Hematopoietic multipotent progenitor cell treated with erythropoietin and hydrocortisone succinate and interleukin-3 and kit ligand, for 4 days (in vitro differentiated cells): Measurements from ENCODE around the gene CLCN7.
"Not testable (repeated sequence)": the region's sequence is repeated elsewhere in the genome, so short reads cannot be mapped to it uniquely, and the experiment has no call there.

Source experiments
- DNase-seq: peaks from one replicate; pipeline ENCODE4 v3.0.0-alpha.2; 2015

Gene CLCN7

DNA sequence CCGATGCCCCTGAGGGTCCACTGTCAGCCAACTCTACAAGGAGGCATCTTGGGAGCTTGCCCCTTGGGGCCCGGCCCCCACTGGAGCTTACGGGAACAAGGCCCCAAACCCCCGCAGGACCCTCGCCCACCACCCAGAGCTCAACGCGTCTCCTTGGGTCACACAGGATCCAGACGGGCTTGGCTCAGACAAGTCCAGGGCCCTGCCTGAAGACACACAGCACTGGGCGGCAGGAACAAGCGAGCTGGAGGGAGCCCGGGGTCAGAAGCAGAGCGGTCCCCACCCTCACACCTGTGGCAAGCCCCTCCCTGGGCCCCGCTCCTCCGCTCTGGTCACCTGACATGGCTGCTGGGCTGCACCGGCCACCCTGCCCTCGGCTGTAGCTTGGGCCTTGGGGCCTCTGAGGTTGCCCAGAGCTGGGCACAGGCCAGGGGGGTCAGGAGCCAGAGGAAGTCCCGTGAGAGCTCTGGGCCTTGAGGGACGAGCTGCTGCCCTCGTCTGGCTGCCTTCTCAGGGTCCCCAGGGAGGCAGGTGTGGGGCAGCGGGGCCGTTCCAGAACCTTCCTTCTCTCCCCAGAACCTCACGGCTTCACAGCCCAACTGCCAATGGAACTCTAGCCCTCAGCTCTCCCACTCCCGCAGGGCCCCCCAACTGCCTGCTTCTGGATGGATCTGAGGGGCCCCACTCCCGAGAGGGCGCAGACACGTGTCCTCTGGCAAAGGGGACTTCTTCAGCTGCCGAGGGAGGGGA, 30.7 kb downstream of the CLCN7 start, which contains the start of gene CCDC154:
TSS of gene CCDC154 (minus strand) at position 577 of the 750 bp plus-strand sequence. CDS start at position 343, 234 bp downstream.
- no peak for DNase-seq

DNA sequence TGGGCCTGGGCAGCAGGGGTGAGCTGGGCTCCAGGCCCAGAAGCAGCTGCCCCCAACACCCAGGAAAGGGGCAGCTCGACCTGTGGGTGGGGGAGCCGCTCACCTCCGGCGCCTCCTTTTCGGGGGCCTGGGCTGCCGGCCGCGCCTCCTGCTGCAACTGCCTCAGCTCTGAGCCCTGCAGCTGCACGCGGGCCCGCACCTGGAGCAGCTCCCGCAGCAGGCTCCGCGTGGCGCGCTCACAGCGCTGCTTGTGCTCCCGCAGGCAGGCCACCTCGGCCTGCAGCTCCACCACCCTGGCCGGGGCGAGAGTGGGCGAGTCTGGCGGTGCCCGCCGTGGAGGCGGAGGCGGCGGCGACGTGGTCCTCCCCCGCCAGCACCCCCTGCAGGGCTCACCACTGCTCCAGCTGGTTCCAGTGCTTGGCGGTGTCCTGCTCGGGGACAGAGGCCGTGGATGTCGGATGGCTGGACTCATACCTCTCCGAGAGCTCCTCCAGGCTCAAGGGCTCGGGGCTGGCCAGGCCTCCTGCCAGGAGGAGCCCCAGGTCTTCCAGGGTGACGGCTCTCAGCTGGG, 31.3 kb downstream of the CLCN7 start:
- no peak for DNase-seq

GRCh38 chr16:1442697-1443096, 32.1 kb downstream of the CLCN7 start:
- DNase-seq, result no peak

DNA sequence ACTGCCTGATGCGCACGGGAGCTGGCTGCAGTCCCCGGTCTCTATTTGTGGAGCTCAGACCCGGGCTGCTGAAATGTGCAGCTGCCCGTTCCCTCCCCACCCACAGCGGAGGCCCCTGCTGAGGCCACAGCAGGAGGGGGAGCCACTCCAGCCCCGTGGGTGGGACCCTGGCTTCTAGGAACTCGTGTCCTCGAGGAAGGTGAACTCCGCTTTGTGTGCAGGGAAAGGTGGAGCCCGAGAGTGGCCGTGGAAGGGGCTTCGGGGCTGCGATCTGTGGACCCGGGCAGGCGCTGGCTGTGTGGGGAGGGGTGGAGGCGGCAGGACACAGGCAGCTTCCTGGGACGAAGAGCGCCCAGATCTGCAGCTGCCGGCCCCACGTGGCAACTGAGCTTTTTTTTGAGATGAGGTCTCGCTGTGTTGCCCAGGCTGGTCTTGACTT, 33.4 kb downstream of the CLCN7 start:
- no peak for DNase-seq

GRCh38 chr16:1439699-1440074, 35.1 kb downstream of the CLCN7 start:
- not testable (repeated sequence) for DNase-seq

DNA sequence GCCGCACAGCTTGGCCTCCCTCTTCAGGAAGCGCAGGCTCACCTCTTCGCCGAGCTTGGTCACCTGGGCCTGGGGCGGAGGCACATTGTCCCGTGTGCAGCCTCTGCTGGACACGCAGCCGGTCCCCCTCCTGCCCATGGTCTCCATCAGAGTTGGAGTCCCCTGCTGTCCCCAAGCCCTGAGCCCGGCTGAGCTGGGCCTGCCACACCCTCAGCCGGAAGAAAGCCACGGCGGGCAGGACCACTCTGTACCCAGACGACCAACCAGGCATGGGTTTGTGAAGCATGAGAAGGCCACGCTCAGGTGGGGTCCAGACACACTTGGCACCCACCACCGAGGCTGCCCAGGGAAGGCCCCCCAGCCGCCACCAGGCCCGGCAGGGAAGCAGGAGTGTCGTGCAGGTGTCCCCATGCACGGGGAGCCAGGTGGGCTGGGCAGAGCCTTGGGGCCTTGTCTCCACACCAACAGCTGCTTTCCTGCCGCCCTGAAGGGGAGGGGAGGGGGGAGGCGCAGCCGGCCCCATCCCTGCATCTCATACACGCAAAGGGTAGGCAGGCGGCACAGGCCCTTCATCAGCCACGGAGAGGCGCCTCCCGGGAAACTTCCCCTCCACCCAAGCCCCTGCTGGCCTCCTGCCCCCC, 35.6 kb downstream of the CLCN7 start:
- no peak for DNase-seq

- no peak for DNase-seq
These were observed 36.4 kb downstream of the CLCN7 start for GRCh38 chr16:1438229-1439057.

- DNase-seq, result no peak
These were observed 37.2 kb downstream of the CLCN7 start for GRCh38 chr16:1437606-1438005.

DNA sequence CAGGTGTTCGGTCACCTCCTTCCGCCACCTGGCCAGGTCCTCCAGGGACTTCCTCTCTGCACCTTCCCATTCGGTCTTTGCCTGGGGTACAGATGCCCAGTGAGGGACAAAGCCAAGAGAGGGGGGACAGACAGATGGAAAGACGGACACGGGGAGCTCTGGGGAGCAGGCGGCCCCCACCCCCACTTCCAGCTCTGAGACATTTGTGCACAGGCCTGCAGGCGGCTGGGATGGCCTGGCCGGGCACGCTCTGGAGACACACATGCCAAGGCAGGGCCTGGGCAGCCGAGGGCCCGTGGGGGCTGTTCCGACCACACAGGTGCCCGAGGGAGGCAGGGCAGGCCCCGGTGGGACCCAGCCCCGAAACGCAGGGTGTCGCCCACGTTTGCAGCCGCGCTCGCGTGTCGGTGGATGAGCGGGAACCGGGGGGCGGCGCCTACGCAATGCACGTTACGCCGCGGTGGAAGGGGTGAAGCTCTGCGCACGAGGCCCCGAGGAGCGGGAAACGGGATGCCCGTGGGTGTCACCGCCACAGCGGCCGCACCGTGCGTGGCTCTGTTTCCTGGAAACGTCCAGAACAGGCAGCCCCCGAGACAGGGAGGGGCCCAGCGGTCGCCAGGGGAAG, 38.0 kb downstream of the CLCN7 start:
- no peak for DNase-seq

- no peak for DNase-seq
These were observed 38.7 kb downstream of the CLCN7 start for GRCh38 chr16:1435921-1436697.

DNA sequence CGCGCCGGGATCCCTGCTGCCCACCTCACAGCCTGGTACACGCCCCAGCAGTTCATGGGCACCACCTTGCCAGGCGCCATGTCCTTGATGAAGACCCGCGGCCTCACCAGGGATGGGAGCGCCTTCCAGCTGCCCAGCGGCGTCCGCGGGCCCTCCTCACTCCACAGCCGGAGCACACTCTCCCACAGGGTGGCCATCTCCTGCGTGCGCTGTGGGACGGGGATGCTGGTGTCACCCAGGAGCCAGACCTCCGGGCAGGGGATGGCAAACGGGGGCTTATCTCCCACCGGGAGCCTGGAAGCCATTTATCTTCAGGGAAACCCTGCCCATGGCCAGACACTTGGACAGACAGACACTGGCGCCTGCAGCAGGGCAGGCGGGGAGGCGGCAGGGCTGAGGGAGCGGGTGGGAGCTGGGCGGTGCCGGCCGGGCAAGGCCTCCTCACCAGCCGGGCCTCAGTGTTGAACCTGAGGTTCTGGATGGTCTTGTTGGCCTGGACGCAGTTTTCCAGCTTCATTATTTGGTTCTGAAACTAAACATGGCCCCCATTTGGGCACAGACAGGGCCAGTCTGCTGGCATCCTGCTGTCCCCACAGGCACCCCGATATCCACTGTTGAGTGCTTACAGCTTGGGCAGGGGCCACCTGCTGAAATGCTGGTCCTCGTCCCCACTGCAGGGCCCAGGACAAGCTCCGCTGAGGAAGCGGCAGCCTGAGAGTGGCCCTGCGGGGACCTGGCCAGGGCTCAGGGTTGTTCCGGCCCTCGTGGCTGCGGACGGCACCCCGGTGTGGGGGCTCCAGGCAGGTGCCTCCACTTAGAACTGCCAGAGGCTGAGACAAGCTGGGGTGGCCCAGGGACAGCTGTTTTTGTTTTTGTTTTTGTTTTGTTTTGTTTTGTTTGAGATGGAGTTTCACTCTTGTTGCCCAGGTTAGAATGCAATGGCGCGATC, 39.9 kb downstream of the CLCN7 start:
- no peak for DNase-seq

DNA sequence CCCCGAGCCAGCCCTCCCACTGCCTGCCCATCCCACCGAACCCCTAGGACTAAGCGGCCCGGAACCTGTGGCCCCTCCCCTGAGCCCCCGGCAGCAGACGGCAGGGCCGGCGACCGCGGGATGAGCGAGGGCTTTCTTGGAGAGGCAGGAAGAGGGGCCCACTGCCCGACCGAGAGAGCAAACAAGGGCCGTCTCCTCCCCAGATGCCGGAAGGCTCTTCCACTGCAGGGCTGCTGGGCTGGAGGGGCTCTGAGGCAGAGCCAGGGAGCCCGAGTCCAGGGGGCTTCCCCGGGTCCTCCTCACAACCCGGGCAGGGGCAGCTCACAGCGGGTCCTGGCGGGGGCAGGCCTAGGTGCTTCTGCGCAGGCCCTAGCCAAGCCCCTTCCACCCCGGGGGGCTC, 41.1 kb downstream of the CLCN7 start:
- no peak for DNase-seq

- no peak for DNase-seq
These were observed 41.6 kb downstream of the CLCN7 start for GRCh38 chr16:1433263-1433560.

GRCh38 chr16:1432388-1433262, 42.2 kb downstream of the CLCN7 start:
- DNase-seq, result no peak

- DNase-seq, result no peak
These were observed 43.1 kb downstream of the CLCN7 start for GRCh38 chr16:1431497-1432270.

DNA sequence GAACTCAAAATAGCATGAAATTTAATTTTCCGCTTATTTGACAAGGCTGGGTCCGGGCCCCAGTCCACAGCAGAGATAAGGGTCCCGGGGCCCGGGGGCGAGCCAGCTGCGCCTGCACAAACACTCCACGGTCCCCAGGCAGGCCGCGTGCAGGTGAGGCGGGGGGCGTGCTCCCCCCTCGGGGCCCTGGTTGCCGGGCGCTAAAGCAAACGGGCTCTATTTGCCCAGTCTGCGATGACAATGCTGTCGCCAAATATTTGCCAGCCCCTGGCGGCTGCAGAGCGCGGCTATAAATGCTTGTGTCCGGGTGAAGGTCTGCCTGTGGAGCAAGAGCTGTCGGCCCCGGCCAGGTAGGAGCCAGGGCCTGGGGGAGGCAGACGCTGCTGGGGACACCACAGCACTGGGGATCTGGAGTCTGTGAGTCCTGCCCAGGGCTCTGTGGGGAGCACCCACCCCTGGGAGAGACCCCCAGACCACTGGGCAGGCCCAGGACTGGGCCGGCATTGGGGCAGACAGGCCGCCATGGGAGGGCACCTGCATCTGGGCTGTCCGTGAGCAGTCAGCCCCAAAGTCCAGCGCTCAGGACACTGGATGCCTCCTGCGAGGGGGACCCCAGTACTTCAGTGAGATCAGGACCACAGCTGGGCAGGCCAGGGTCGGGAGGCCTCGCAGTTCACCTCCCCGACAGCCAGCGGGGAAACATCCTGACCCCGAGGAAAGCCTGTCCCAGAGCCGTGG, 43.9 kb downstream of the CLCN7 start, which contains the start of gene PERCC1:
TSS of gene PERCC1 (plus strand) at position 320 of the 738 bp plus-strand sequence. CDS start 1,516 bp downstream, outside the sequence.
- DNase-seq, result no peak

DNA sequence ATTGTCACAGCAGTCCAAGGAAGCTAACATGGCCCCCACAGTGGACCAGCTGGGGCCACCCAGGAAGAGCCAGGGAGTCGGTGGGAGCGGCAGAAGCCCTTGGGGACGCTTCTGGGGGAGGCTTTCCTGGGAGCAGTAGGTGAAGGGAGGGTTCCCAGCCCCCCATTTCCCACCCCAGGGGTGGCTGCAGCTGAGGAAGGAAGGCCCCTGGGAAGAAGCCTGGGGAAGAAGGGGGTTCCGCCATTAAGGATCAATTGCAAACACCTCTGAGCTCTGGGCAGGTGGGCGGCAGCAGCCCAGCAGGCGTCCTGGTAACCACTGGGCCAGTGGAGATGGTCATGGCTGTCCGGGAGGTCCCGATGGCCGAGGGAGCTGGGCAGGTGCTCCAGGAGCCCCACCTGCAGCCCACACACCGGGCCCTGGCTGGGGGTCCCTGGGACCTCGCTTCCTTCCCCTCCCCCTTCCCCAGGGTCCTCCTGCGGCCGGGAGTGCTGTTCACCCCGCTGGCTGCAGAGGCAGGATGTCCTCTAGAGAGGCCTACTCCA, 44.5 kb downstream of the CLCN7 start:
- no peak for DNase-seq

DNA sequence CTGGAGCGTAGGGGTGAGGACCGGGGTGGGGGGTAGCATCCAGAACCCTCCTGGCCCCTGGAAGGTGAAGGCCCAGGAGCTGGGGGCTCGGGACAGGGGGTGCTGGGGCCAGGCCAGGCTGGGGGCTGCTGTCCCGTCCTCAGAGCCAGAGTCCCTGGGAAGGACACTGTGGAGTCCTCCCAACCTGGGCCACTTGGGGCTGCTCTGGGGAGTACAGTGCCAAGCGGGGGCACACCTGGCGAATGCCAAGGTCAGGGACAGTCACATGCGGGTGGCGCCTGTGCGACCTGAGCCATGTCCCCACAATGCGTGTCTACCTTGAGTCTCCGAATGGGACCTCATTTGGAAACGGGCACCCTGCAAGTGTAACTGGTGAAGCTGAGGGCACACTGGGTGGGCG, 45.2 kb downstream of the CLCN7 start:
- no peak for DNase-seq
